ENCODE data around the gene CDC42BPG.
A peak's percentile ranks its signal among the peaks of the same experiment; 100 is the strongest.

Gene CDC42BPG

GRCh38 chr11:64790205-64791095 is 54.0 kb downstream of the CDC42BPG start:
- no peak for DNase-seq (ENCODE audit: low read depth)

GRCh38 chr11:64789331-64790204 is 54.9 kb downstream of the CDC42BPG start:
- no peak for DNase-seq (ENCODE audit: low read depth)

GRCh38 chr11:64788321-64789215 is 55.9 kb downstream of the CDC42BPG start:
- no peak for DNase-seq (ENCODE audit: low read depth)

GRCh38 chr11:64787526-64788320 is 56.7 kb downstream of the CDC42BPG start:
- peak; percentile 33 for DNase-seq (ENCODE audit: low read depth)

- DNase-seq (ENCODE audit: low read depth) = no peak
These were observed 58.1 kb downstream of the CDC42BPG start for GRCh38 chr11:64786308-64786707.

- DNase-seq (ENCODE audit: low read depth) = no peak
These were observed 59.5 kb downstream of the CDC42BPG start for GRCh38 chr11:64784813-64785581.

GRCh38 chr11:64778473-64779298 is 65.8 kb downstream of the CDC42BPG start, which contains the start of gene SF1:
Gene SF1 (minus strand): TSS chr11:64778542. CDS start chr11:64778392, 150 bp downstream.
- DNase-seq (ENCODE audit: low read depth) = peak; percentile 98

- no peak for DNase-seq (ENCODE audit: low read depth)
These were observed 66.3 kb downstream of the CDC42BPG start for GRCh38 chr11:64778223-64778472.

- DNase-seq (ENCODE audit: low read depth) = peak; percentile 69
These were observed 66.8 kb downstream of the CDC42BPG start for GRCh38 chr11:64777449-64778222.

GRCh38 chr11:64776875-64777274 is 67.6 kb downstream of the CDC42BPG start:
- DNase-seq (ENCODE audit: low read depth) = no peak

- DNase-seq (ENCODE audit: low read depth) = no peak
These were observed 68.0 kb downstream of the CDC42BPG start for GRCh38 chr11:64776425-64776824.

GRCh38 chr11:64774144-64774543 is 70.3 kb downstream of the CDC42BPG start:
- no peak for DNase-seq (ENCODE audit: low read depth)
